HL-60 (cell line): ENCODE data around the gene ZP2.

Experiments
- CTCF ChIP-seq: IDR thresholded peaks from one replicate; pipeline ENCODE4 v1.5.1; 2011; ENCODE audit warnings: low read length, control low read depth, inconsistent platforms; ENCODE audit not compliant: insufficient read depth
- GABPA ChIP-seq: IDR thresholded peaks from 2 replicates; pipeline ENCODE4 v1.6.1; 2012; ENCODE audit warnings: low read depth
- POLR2AphosphoS5 ChIP-seq: IDR thresholded peaks from 2 replicates; pipeline ENCODE4 v1.6.1; 2012; ENCODE audit warnings: low read depth

GRCh38 chr16:21185659-21186325, 25.6 kb downstream of the ZP2 start:
- TF ChIP-seq CTCF (no peak), POLR2AphosphoS5 (no peak), GABPA (no peak)
